Left ventricle myocardium inferior (tissue), 1 donor: ENCODE data around the gene KLHL14. TPM values are rescaled to one million over a fixed set of nuclear protein-coding genes. Genes with fewer than 3 reads are reported as not detected.
"Not testable (repeated sequence)": the region's sequence is repeated elsewhere in the genome, so short reads cannot be mapped to it uniquely, and the experiment has no call there.

Experiments used
- DNase-seq: peaks from one replicate; pipeline ENCODE4 v3.0.0-alpha.2; 2020
- H3K27ac ChIP-seq: fragments of 200-600 bp; replicated peaks from 2 replicates; pipeline ENCODE4 v1.8.0; 2021
- H3K27me3 ChIP-seq: fragments of 200-600 bp; 2 replicates; pipeline ENCODE4 v1.8.0; 2021; ENCODE audit warnings: low read depth
- H3K36me3 ChIP-seq: fragments of 200-600 bp; 2 replicates; pipeline ENCODE4 v1.8.0; 2021
- H3K4me1 ChIP-seq: fragments of 200-600 bp; 2 replicates; pipeline ENCODE4 v1.8.0; 2021
- H3K4me3 ChIP-seq: fragments of 200-600 bp; 2 replicates; pipeline ENCODE4 v1.8.0; 2021; ENCODE audit warnings: mild to moderate bottlenecking, moderate library complexity
- H3K9me3 ChIP-seq: fragments of 200-600 bp; replicated peaks from 2 replicates; pipeline ENCODE4 v1.8.0; 2021
- intact Hi-C: fragments of 100-400 bp; cut with micrococcal nuclease; formaldehyde crosslinking; loops from one replicate; pipeline ENCODE4 v1.11.0; 2022
- total RNA-seq: library from RNA; stranded (reverse); fragmentation: NEBNext Ultra II Directional; extraction: Animal tissue kit (Norgen Biotek cat#: 25700); gene quantifications from one replicate; pipeline ENCODE4 v1.2.1, GENCODE V29; 2021
- TF ChIP-seq, protein P1 (sequence below): fragments of 200-600 bp; IDR thresholded peaks from 2 replicates; pipeline ENCODE4 v1.8.0; 2021; ENCODE audit warnings: antibody characterized with exemption, mild to moderate bottlenecking, borderline replicate concordance
- donor health status: DM: no; HTN: yes; CAD: no; lungs with severe emphysema.

Gene KLHL14
- total RNA-seq, 1 donor from 2014 or later: not detected

DNA sequence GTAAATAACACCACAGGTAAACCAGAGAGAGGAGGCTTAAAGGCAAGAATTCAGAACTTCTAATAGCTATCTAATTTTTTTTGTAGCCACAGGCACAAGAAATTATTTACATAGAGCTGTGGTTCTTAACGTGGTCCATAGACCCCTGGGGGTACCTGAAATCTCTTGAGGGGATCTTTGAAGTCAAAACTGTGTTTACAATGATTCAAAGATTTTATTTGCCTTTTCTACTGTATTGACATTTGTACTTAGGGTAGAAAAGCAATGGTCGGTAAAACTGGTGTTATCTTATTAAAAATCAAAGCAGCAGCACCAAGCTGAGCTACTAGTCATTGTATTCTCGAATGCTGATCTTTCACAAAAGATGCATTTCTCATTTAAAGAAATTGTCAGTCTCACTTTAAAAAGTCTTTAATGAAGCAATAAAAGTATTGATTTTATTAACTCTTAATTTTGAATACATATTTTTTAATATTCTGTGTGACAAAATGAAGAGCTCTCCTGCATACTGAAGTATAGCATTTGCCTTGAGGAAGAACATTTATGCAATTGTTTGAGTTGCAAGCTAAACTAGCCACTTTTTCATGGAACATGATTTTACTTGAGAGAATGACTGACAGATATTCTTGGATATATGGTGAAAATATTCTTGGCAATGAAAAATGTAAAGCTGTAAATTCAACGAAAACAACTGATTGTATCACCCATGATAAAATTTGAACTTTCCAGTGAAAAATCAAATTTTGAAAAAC lies 25.6 kb upstream of the KLHL14 start:
- intact Hi-C loops: no loop called here

DNA sequence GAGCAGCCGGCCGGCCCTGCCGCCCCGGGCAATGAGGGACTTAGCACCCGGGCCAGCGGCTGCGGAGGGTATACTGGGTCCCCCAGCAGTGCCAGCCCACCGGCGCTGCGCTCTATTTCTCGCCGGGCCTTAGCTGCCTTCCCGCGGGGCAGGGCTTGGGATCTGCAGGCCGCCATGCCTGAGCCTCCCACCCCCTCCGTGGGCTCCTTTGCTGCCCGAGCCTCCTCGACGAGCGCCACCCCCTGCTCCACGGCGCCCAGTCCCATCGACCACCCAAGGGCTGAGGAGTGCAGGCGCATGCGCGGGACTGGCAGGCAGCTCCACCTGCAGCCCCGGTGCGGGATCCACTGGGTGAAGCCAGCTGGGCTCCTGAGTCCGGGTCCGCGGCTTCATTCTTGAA lies 21.8 kb upstream of the KLHL14 start:
- H3K4me3 ChIP-seq, H3K27ac ChIP-seq, DNase-seq, H3K4me1 ChIP-seq, intact Hi-C loops, H3K27me3 ChIP-seq, H3K36me3 ChIP-seq: not testable (repeated sequence)
- peaks cover 28% of the 10 kb centered on the region for H3K9me3 ChIP-seq

More for the DNA sequence above, 25.6 kb upstream of the KLHL14 start:
- H3K36me3 ChIP-seq: no peaks in the 10 kb centered on the region
- DNase-seq: no peak
- H3K4me1 ChIP-seq: no peaks in the 10 kb centered on the region
- peaks cover 28% of the 10 kb centered on the region for H3K9me3 ChIP-seq
- TF ChIP-seq, protein P1, sequence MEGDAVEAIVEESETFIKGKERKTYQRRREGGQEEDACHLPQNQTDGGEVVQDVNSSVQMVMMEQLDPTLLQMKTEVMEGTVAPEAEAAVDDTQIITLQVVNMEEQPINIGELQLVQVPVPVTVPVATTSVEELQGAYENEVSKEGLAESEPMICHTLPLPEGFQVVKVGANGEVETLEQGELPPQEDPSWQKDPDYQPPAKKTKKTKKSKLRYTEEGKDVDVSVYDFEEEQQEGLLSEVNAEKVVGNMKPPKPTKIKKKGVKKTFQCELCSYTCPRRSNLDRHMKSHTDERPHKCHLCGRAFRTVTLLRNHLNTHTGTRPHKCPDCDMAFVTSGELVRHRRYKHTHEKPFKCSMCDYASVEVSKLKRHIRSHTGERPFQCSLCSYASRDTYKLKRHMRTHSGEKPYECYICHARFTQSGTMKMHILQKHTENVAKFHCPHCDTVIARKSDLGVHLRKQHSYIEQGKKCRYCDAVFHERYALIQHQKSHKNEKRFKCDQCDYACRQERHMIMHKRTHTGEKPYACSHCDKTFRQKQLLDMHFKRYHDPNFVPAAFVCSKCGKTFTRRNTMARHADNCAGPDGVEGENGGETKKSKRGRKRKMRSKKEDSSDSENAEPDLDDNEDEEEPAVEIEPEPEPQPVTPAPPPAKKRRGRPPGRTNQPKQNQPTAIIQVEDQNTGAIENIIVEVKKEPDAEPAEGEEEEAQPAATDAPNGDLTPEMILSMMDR: no peak
- H3K4me3 ChIP-seq: no peak overlapping the region
- no peak overlapping the region for H3K27ac ChIP-seq
- no peaks in the 10 kb centered on the region for H3K27me3 ChIP-seq

DNA sequence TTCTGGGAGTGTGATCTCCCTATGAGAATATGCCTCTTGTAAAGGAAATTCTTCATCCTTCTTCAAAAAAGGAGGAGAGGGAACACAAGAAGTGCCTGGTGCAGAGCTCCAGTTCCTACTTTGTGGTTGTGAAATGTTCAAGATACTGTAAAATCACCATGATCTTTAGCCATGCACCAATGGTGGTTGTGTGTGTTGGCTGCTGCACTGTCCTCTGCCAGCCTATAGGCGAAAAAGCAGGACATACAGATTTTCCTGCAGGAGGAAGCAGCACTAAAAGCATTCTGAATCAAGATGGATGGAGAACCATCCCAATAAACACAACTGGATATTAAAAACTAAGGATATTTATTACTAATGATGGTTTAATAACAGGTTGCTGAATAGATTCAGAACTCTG lies 6.2 kb upstream of the KLHL14 start:
- intact Hi-C loops: no loop called here
- H3K4me3 ChIP-seq: no peak overlapping the region
- TF ChIP-seq, protein P1: no peak
- no peak for DNase-seq
- no peaks in the 10 kb centered on the region for H3K9me3 ChIP-seq
- no peaks in the 10 kb centered on the region for H3K36me3 ChIP-seq
- no peak overlapping the region for H3K27ac ChIP-seq
- H3K4me1 ChIP-seq: no peaks in the 10 kb centered on the region
- H3K27me3 ChIP-seq: no peaks in the 10 kb centered on the region

DNA sequence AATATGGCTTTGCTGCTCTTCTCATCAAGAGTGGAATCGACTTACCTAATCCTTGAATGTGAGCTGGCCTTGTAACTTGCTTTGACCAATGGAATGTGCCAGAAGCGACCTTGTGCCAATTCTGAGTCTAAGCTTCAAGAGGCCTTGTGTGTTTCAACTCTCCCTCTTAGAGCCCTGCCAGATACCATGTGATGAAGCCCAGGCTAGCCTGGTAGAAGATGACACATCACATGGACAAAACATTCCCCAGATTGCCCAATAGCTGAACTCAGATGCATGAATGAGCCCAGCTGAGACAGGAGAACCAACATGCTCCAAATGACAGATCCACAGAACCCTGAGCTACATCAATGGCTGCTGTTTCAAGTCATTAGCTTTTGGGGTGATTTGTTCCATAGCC lies 4.2 kb upstream of the KLHL14 start:
- H3K9me3 ChIP-seq: no peaks in the 10 kb centered on the region
- peaks cover 16% of the 10 kb centered on the region for H3K27me3 ChIP-seq
- DNase-seq: no peak
- TF ChIP-seq, protein P1: no peak
- H3K4me1 ChIP-seq: no peaks in the 10 kb centered on the region
- no peak overlapping the region for H3K4me3 ChIP-seq
- no peak overlapping the region for H3K27ac ChIP-seq
- intact Hi-C loops: no loop called here
- H3K36me3 ChIP-seq: no peaks in the 10 kb centered on the region

DNA sequence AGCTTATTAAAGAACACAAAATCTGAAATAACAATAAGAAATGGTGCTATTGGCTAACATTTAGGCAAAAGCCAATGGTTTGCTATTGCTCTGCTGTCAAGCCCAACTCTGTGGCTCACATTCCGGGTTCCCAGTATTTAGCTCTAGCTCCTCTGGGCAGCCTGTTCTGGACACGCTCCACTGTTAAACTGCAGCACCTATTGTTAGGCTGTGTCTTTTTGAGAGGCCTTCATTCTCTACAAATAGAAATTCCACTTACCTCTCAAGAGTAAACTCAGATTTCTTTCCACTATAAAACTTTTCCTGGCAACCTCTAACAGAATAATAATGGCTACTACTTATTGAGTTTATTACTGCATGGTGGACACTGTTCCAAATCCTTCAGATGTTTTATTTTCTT lies 3.7 kb upstream of the KLHL14 start:
- Histone ChIP-seq H3K4me3 (no peak overlapping the region), H3K4me1 (peaks cover 3% of the 10 kb centered on the region), H3K27ac (no peak overlapping the region), H3K27me3 (peaks cover 21% of the 10 kb centered on the region), H3K36me3 (no peaks in the 10 kb centered on the region), H3K9me3 (no peaks in the 10 kb centered on the region)
- TF ChIP-seq, protein P1: no peak
- DNase-seq: no peak
- intact Hi-C loops: no loop called here

DNA sequence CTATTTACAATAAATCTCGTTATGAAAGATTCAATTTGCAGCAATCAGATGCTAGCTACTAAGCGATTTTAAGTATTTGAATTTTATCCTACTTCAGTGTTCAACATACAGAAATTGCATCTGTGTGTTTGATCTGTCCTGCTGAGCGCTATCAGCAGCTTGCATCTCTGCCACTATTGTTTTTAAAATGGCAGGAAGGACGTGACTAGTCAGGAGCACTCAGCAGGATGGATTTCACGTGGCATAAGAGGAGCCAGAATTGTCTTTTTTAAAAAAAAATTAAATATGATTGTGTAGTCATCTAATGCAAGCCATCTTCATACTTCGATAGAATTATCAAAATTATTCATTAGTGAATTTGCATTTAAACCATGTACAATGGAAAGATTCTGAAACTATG lies 2.8 kb upstream of the KLHL14 start:
- TF ChIP-seq, protein P1: no peak
- DNase-seq: no peak
- peaks cover 12% of the 10 kb centered on the region for H3K4me1 ChIP-seq
- H3K4me3 ChIP-seq: no peak overlapping the region
- H3K36me3 ChIP-seq: no peaks in the 10 kb centered on the region
- peaks cover 31% of the 10 kb centered on the region for H3K27me3 ChIP-seq
- no peak overlapping the region for H3K27ac ChIP-seq
- H3K9me3 ChIP-seq: no peaks in the 10 kb centered on the region
- intact Hi-C loops: no loop called here
